ENCODE results near the gene CXADR. TPM values are rescaled to one million over a fixed set of nuclear protein-coding genes. Genes with fewer than 3 reads are reported as not detected.

CXADR gene
- total RNA-seq, 1 experiment from 2014 or later: 24.7 TPM

DNA sequence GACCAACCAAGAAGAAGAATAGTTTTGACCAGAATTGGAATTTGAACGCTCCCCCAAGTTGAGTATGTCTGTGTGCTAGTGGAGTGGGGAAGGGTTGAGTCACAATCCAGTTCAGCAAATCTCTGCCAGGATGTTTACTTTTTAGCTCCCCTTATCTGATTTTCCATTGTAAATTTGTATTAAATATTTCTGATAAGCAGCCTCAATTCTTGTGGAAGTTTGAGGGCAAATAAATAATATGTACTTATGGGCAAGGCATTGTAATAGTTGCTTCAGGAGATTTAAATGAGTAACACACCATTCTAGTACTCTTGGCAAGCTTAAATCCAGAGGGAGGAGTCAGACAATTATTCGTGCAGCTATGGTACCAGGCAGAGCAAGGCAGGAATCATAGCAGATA, 14.4 kb downstream of the CXADR start:
- ATAC-seq: peak; percentile 91
- intact Hi-C loops (cut with micrococcal nuclease; ENCODE audit: unreplicated experiment): no loop called here
- H3K27ac ChIP-seq (ENCODE audit: low read length): no peak overlapping the region
- no peaks in the 10 kb centered on the region for H3K9me3 ChIP-seq (ENCODE audit: control insufficient read depth, insufficient read depth, low read depth, low read length)
- CTCF ChIA-PET: no interaction called here
- H3K4me1 ChIP-seq (ENCODE audit: control insufficient read depth, insufficient read depth, low read length): peaks cover 34% of the 10 kb centered on the region
- DNase-seq (ENCODE audit: low read depth, low spot score): no peak
- no peaks in the 10 kb centered on the region for H3K36me3 ChIP-seq (ENCODE audit: control insufficient read depth, insufficient read depth, low read length)
- POLR2A ChIA-PET: interaction anchor here (0.6 kb wide), 1 partner anchor 15 kb away, joined by 3 read pairs; no protein-coding TSS in a partner anchor
- no peaks in the 10 kb centered on the region for H3K27me3 ChIP-seq (ENCODE audit: control insufficient read depth, insufficient read depth, low read length)
- BruUV-seq (replicated peaks): TSS peak; percentile 35
- TF ChIP-seq SIN3A (IDR thresholded peaks at IDR 0.05; ENCODE audit: borderline replicate concordance, insufficient read depth, low read depth, low read length) (no peak), TCF7L2 (IDR thresholded peaks at IDR 0.05; ENCODE audit: low read depth, low read length) (no peak), POLR2AphosphoS5 (IDR thresholded peaks at IDR 0.05; ENCODE audit: low read depth, low read length) (no peak; the same call in 1 of the 2 replicates)
- TF ChIP-seq, protein P1, sequence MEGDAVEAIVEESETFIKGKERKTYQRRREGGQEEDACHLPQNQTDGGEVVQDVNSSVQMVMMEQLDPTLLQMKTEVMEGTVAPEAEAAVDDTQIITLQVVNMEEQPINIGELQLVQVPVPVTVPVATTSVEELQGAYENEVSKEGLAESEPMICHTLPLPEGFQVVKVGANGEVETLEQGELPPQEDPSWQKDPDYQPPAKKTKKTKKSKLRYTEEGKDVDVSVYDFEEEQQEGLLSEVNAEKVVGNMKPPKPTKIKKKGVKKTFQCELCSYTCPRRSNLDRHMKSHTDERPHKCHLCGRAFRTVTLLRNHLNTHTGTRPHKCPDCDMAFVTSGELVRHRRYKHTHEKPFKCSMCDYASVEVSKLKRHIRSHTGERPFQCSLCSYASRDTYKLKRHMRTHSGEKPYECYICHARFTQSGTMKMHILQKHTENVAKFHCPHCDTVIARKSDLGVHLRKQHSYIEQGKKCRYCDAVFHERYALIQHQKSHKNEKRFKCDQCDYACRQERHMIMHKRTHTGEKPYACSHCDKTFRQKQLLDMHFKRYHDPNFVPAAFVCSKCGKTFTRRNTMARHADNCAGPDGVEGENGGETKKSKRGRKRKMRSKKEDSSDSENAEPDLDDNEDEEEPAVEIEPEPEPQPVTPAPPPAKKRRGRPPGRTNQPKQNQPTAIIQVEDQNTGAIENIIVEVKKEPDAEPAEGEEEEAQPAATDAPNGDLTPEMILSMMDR (IDR thresholded peaks at IDR 0.05): no peak
- TF ChIP-seq, protein P2, sequence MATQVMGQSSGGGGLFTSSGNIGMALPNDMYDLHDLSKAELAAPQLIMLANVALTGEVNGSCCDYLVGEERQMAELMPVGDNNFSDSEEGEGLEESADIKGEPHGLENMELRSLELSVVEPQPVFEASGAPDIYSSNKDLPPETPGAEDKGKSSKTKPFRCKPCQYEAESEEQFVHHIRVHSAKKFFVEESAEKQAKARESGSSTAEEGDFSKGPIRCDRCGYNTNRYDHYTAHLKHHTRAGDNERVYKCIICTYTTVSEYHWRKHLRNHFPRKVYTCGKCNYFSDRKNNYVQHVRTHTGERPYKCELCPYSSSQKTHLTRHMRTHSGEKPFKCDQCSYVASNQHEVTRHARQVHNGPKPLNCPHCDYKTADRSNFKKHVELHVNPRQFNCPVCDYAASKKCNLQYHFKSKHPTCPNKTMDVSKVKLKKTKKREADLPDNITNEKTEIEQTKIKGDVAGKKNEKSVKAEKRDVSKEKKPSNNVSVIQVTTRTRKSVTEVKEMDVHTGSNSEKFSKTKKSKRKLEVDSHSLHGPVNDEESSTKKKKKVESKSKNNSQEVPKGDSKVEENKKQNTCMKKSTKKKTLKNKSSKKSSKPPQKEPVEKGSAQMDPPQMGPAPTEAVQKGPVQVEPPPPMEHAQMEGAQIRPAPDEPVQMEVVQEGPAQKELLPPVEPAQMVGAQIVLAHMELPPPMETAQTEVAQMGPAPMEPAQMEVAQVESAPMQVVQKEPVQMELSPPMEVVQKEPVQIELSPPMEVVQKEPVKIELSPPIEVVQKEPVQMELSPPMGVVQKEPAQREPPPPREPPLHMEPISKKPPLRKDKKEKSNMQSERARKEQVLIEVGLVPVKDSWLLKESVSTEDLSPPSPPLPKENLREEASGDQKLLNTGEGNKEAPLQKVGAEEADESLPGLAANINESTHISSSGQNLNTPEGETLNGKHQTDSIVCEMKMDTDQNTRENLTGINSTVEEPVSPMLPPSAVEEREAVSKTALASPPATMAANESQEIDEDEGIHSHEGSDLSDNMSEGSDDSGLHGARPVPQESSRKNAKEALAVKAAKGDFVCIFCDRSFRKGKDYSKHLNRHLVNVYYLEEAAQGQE (IDR thresholded peaks at IDR 0.05; ENCODE audit: insufficient read depth in 1 of 2, low read depth in 2 of 2, low read length in 1 of 2): no peak
- in situ Hi-C loops (cut with HindIII; ENCODE audit: low pct_unique_long_range_greater_than_20kb, low sequenced_read_pairs): no loop called here
- H3K4me3 ChIP-seq (ENCODE audit: low read depth in 2 of 2, low read length in 2 of 2): no peak overlapping the region

DNA sequence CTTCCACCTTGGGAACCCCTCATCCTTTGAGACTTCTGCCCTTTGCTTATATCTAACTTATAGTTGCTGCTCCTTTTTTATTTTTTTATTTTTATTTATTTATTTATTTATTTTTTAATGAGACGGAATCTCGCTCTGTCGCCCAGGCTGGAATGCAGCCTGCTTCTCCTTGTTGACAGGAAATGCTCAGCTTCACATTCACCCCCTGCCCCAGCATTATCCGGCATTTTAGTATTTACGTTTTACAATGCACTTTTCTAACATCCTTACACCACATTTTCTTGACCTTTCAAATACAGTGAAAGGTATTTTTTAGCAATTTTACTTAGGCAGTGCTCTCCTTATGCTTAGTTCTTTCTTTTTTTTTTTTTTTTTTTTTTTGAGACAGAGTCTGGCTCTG, 14.9 kb downstream of the CXADR start:
- H3K27me3 ChIP-seq (ENCODE audit: control insufficient read depth, insufficient read depth, low read length): no peaks in the 10 kb centered on the region
- TF ChIP-seq, protein P1 (IDR thresholded peaks at IDR 0.05): no peak
- no peak for TF ChIP-seq SIN3A (IDR thresholded peaks at IDR 0.05; ENCODE audit: borderline replicate concordance, insufficient read depth, low read depth, low read length)
- TF ChIP-seq, protein P2 (IDR thresholded peaks at IDR 0.05; ENCODE audit: insufficient read depth in 1 of 2, low read depth in 2 of 2, low read length in 1 of 2): no peak
- no peak for TF ChIP-seq TCF7L2 (IDR thresholded peaks at IDR 0.05; ENCODE audit: low read depth, low read length)
- no peak for TF ChIP-seq POLR2AphosphoS5 (IDR thresholded peaks at IDR 0.05; ENCODE audit: low read depth, low read length)
- no peak for DNase-seq (ENCODE audit: low read depth, low spot score)
- in situ Hi-C loops (cut with HindIII; ENCODE audit: low pct_unique_long_range_greater_than_20kb, low sequenced_read_pairs): no loop called here
- ChIA-PET CTCF (no interaction called here), POLR2A (interaction anchor here (0.6 kb wide), 1 partner anchor 15 kb away, joined by 3 read pairs; no protein-coding TSS in a partner anchor)
- H3K4me3 ChIP-seq (ENCODE audit: low read depth in 2 of 2, low read length in 2 of 2): no peak overlapping the region
- H3K36me3 ChIP-seq (ENCODE audit: control insufficient read depth, insufficient read depth, low read length): no peaks in the 10 kb centered on the region
- peak; percentile 37; the same call in 1 of the 2 replicates for ATAC-seq
- no peaks in the 10 kb centered on the region for H3K9me3 ChIP-seq (ENCODE audit: control insufficient read depth, insufficient read depth, low read depth, low read length)
- intact Hi-C loops (cut with micrococcal nuclease; ENCODE audit: unreplicated experiment): no loop called here
- peak overlapping the region; percentile 48; the same call in 1 of the 2 replicates for H3K27ac ChIP-seq (ENCODE audit: low read length)
- BruUV-seq (replicated peaks): no TSS peak
- peaks cover 34% of the 10 kb centered on the region for H3K4me1 ChIP-seq (ENCODE audit: control insufficient read depth, insufficient read depth, low read length)
